SK-N-MC (cell line): ENCODE results near the gene MCM9.

Experiments
- EZH2 ChIP-seq: fragments of 200-600 bp; sonication (generic); IDR thresholded peaks from one replicate; pipeline ENCODE4 v1.6.1; 2017; ENCODE audit warnings: antibody characterized with exemption
- POLR2AphosphoS5 ChIP-seq: IDR thresholded peaks from 2 replicates; pipeline ENCODE4 v1.6.1; 2012; ENCODE audit warnings: mild to moderate bottlenecking, low read depth, low read length, borderline replicate concordance

- TF ChIP-seq POLR2AphosphoS5 = no peak
- no peak for TF ChIP-seq EZH2
Observed at GRCh38 chr6:118844915-118845314, 90.0 kb downstream of the MCM9 start.
